GM21390 (cell line): ENCODE data around the gene ECT2.
"Not testable (repeated sequence)": the region's sequence is repeated elsewhere in the genome, so short reads cannot be mapped to it uniquely, and the experiment has no call there.

Experiments
- ATAC-seq: cut with Tn5 transposase; IDR thresholded peaks from one replicate; pipeline ENCODE4 v1.9.1; 2021; ENCODE audit not compliant: unreplicated experiment

ECT2 gene

GRCh38 chr3:172808969-172809546 is 58.5 kb downstream of the ECT2 start:
- ATAC-seq: no peak

DNA sequence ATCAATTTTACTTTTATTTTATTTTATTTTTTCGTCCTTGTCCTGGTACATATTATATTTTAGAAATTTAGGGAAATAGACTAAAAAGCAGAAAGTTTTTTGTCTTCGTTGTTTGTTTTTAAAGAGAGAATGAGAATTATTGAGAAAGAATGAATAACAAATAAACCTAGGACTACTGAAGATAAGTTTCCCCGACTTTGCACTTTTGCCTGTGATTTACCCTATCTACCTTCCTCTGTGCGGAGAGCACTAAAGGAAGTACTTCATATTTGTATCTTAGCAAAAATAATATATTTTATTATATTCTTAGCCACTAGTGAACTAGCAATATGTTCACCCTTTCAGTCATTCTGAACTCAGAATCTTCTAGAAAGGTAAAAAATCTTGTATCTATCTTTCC is 60.6 kb downstream of the ECT2 start:
- ATAC-seq: no peak

GRCh38 chr3:172813462-172813861 is 62.9 kb downstream of the ECT2 start:
- no peak for ATAC-seq

- no peak for ATAC-seq
Measured at GRCh38 chr3:172814738-172815137, 64.2 kb downstream of the ECT2 start.

DNA sequence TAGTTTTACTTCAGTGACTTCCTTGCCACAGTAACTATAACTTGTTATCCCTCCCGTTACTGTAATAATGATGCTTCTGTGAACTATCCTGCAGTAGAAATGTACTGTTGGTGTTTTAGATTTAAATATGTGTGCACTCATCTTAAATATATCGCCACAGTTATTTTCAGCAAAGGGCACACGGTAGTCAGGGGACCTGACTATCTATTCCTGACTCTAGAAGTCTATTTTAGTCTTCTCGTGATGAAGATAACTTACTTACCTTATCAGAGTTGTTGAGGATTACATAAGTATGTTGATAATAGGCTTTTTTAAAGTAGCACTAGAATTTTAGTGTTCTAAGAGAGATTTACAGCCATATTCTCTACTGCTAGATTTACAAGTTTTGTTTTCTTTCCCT is 65.3 kb downstream of the ECT2 start:
- ATAC-seq: no peak

DNA sequence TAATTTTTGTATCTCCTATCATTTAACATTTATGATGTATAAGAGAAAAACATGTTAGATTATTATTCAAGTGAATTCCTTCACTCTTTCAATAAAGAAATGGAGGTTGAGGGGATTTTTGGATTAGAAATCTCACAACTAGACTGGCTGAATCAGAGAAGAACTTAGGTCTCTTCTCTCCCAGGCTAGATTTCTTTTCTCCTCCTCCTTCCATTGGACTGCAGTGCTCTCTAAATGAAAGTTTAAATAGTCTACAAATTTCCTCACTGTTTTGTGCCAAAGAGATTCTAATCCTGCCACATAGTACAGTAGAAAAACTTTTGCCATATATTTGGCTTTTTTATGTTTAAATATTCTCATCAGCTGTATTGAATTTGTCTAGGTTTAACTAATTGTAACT is 65.8 kb downstream of the ECT2 start:
- ATAC-seq: no peak

DNA sequence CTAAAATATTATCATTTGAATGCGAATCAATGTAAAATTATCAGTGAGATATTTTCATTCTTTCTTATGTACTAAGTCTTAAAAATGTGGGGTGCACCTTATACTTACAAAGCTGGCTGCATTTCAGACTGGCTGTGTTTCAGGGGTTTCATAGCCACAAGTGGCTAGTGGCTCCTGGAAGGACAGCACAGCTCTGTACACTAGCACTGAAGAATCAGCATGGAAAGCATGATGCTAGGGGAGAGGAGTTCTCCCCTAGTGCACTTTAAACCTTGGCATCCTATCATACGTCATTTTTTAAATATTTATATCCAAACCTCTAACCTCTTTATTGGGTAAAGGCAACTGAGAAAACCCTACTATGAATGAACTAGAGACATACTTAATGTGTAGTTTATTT is 66.4 kb downstream of the ECT2 start:
- no peak for ATAC-seq

- no peak for ATAC-seq
Measured at GRCh38 chr3:172820492-172820891, 70.0 kb downstream of the ECT2 start.

DNA sequence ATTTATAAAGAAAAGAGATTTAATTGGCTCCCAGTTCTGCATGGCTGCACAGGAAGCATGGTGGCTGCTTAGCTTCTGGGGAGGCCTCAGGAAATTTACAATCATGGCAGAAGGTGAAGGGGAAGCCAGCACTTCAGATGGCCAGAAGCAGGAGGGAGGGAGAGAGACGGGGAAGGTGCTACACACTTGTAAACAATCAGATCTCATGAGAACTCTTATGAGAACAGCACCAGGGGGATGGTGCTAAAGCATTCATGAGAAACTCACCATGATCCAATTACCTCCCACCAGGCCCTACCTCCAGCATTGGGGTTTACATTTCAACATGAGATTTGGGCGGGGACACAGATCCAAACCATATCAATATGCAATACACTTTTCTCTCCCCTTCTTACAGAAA is 73.7 kb downstream of the ECT2 start:
- ATAC-seq: no peak

- ATAC-seq: not testable (repeated sequence)
Measured at GRCh38 chr3:172827231-172827630, 76.7 kb downstream of the ECT2 start.

DNA sequence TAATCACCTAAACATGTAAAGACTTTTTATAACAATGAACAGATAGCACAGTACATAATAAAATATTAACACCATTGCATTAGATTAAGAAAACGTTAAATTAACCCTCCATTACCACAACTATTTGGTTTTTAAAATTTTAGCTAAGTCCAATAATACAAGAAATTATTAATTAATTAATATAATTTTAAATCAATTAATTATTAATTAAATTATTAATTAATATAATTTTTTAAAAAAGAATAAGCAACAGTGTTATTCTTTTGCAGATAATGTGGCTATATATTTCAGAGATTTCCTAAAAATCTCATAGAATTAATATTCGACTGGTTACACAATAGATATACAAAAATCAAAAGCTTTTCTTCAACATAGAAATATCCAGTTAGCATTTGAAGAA is 82.5 kb downstream of the ECT2 start:
- no peak for ATAC-seq

DNA sequence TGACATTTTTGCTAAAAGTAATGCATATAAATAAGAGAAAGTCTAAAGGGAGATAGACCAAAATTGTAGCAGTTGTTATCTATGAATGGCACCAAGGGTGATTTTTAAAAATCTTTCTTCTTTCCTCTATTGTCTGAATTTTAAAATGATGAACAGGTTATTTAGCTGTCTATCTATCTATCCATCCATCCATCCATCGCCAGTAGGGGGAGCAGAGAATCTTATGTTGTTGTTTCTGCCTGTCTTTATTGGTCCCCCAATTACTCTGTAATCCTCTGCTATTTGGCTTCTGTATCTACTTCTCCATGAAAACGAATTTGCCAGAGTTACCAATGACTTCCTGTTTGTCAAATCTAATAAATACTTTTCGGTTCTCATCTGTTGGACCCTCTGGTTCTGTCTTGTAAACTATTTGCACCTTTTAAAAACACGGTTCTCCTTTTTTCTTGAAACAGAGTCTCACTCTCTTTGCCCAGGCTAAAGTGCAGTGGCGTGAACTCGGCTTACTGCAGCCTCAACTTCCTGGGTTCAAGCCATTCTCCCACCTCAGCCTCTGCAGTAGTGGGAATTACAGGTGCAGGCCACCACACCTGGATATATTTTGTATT is 86.0 kb downstream of the ECT2 start:
- peak; percentile 77 for ATAC-seq

DNA sequence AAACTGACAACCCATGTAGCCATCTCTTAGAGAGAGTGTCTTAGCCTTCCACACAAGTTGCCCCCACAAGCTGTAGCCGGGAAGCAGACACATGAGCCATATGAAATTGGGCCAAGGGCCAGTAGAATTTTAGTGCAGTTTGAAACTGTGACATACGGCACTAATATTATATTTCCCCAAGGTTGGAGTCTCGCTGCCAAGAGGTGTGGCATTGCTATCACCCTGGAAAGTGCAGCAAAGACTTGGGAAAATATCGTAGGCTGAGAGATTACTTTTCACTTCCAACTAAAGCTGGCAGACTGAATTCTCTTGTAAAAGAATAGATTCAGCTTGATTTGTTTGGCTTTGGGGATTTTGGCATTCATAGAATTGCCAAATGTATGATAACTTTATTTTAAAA is 89.2 kb downstream of the ECT2 start:
- no peak for ATAC-seq

DNA sequence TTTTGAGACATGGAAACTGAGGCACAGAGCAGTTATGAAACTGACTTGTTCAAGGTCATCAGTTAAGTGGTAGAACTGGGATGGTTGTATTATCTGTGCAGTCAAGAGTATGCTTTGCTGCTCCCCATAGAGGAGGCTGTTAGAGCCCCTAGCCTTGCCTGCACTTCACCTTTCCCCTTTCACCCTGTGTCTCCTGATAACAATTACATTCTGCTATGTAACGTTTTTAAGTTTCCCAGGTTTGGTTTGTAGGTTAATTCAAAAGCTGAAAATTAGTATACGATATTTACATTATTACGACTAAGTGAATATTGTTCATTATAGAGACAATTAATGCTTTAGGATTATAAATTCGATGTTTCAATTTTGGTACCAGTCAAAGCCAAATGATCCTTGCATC is 89.9 kb downstream of the ECT2 start:
- ATAC-seq: no peak

DNA sequence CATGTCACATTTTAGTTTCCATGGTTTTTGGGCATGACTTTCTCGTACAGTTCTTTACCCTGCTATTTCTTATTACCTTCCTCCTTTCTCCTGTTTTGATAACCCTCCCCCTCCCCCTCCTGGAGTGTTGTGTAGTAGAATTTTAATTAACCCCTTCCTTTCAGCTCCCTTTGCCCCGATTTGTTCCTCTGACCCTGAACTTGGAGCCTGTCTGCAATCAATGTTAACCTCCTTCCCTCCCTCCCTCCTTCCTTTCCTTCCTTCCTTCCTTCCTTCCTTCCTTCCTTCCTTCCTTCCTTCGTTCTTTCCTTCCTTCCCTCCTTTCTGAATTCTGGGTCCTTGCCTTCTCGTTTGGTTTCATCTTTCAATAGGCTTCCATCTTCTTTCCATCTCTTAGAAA is 90.4 kb downstream of the ECT2 start:
- ATAC-seq: no peak

DNA sequence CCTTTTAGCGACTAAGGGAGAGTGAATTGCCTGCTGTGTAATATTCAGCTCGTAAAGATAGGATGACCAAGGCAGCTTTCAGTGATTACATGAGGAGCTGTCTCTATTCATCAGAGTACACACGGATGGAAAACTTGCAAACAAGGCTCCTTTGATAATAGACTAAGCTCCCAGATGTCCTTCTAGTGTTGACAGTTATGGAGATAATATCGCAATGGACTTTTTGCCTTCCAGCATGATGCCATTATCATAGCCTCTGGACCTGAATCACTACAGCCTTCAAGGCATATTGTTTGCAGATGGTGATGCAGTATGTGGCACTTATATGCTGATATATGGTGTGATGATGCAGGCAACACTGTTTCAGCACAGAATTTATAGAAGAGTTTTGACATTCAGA is 93.9 kb downstream of the ECT2 start:
- ATAC-seq: no peak

DNA sequence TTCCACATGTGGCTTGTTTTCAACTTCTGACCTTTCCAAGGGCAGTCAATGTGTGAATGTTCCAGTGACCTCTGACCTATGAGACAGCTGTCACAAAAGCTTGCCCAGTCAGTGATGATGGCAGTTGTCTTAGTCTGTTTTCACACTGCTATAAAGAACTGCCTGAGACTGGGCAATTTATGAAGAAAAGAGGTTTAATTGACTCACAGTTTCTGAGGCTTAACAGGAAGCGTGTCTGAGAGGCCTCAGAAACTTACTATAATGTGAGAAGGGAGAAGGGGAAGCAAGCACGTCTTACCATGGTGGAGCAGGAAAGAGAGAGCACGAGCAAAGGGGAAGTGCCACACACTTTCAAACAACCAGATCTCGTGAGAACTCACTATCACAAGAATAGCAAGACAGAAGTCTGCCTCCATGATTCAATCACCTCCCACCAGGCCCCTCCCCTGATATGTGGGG is 95.6 kb downstream of the ECT2 start:
- peak; percentile 73 for ATAC-seq

DNA sequence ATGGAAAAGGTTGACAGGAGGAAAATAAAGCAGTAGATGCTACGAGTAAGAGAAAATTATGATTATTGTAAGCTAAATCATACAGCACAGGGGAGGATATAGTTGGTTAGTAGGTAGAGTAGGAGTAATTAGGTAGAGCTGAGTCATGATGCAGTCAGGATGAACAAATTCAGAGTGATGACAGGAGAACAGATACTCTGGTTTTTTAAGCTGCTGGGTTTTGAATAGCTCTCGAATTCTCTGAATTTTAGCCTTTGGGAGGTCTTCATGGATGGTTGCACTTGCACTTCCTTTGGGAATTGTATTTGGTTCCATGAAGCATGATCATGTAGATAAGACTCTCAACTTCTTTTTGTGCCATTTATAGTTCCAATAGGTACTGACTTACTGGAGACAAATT is 96.2 kb downstream of the ECT2 start:
- ATAC-seq: no peak

DNA sequence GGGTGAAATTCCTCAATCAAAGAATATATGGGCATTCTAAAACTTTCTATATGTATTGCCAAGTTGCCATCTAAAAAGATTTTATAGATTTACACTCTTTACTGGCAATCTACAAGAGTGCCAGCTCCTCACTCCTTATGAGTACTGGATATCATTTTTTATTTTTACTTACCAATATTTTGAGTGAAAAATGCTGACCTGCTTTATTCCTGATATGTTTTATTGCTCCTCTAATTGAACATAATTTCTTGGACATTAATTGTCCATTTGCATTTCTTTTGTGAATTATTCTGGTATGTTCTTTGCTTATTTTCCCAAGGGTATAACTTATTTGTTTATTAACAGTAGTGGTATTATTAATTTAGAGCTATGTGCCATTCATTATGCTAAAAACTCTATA is 96.8 kb downstream of the ECT2 start:
- no peak for ATAC-seq

DNA sequence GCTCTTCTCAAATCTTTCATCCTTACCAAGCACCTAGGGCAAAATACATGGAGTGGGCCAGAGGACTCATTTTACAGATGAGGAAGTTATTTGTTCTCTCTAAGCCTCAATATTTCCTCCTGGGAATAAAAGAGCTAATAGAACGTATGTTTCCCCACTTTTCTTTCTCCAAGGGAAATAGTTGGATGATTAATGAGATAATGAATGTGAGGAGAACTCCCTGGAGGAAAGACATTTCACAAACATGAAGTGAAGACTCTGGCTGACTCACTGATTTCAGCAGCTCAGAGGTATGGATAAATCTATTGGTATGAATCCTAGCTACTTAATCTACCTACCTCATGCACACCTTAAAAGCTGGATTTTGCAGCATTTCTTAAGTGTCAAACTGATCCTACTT is 98.4 kb downstream of the ECT2 start:
- no peak for ATAC-seq

DNA sequence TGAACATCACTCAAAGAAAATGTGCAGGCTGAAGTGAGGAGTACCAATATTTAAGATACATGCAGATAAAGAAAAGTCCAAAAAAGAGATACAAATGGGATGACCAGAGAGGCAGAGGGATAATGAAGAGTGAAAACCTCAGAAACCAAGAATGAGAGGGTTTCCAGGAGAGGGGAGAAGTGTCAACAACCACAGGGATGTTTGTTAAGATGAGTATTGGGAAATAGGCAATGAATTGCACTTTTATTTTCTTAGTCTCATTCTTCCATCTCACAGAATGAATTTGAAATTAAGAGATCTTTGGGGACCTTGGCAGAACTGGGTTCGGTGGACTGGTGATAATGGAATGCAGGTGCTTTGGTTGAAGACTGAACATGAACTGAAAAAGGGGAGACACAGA is 102.5 kb downstream of the ECT2 start:
- ATAC-seq: no peak

GRCh38 chr3:172853921-172854666 is 103.6 kb downstream of the ECT2 start:
- ATAC-seq: no peak

- no peak for ATAC-seq
Measured at GRCh38 chr3:172855037-172855436, 104.5 kb downstream of the ECT2 start.
